NCI-H1105 treated with DMSO at 0.1 percent for 48 hours (cell line): Measurements from ENCODE around the gene BICC1.
"Not testable (repeated sequence)": the region's sequence is repeated elsewhere in the genome, so short reads cannot be mapped to it uniquely, and the experiment has no call there.

Source experiments
- DNase-seq: peaks from one replicate; lab custom pipeline; 2025; lab: John Stamatoyannopoulos, UW

BICC1 gene

GRCh38 chr10:58856508-58857240, 344.0 kb downstream of the BICC1 start:
- DNase-seq = no peak

- DNase-seq = no peak
Observed at GRCh38 chr10:58857251-58857805, 344.7 kb downstream of the BICC1 start.

GRCh38 chr10:58858123-58858522, 345.5 kb downstream of the BICC1 start:
- not testable (repeated sequence) for DNase-seq

GRCh38 chr10:58859526-58859925, 346.9 kb downstream of the BICC1 start:
- no peak for DNase-seq

- DNase-seq = no peak
Observed at GRCh38 chr10:58867683-58868082, 355.0 kb downstream of the BICC1 start.

GRCh38 chr10:58868736-58869435, 356.2 kb downstream of the BICC1 start:
- no peak for DNase-seq

- no peak for DNase-seq
Observed at GRCh38 chr10:58870070-58870469, 357.4 kb downstream of the BICC1 start.

- DNase-seq = no peak
Observed at GRCh38 chr10:58873161-58873560, 360.5 kb downstream of the BICC1 start.
